Activated CD8-positive, alpha-beta T cell treated with anti-CD3 and anti-CD28 coated beads, Interleukin-2, amount 10 ng/mL, durations not matched to agents 7 days and 5 days (primary cell): ENCODE measurements around the gene PHLPP1. TPM values are rescaled to one million over a fixed set of nuclear protein-coding genes. Genes with fewer than 3 reads are reported as not detected.

ENCODE experiments used
- ATAC-seq: fragments of 150-1000 bp; cut with Tn5 transposase; one replicate; pipeline ENCODE4 v1.10.0; 2021; ENCODE audit warnings: moderate library complexity
- CTCF ChIA-PET: fragments of 350-600 bp; sonication (Branson Sonifier 250); formaldehyde crosslinking; loops from one replicate; lab custom pipeline; 2021; ENCODE audit warnings: antibody characterized with exemption; lab: Charles Lee
- POLR2A ChIA-PET: fragments of 350-600 bp; sonication (Branson Sonifier 250); formaldehyde crosslinking; loops from one replicate; lab custom pipeline; 2021; ENCODE audit warnings: antibody characterized with exemption; lab: Charles Lee
- DNase-seq: peaks from one replicate; pipeline ENCODE4 v3.0.0-alpha.2; 2020
- H3K27ac Mint-ChIP-seq: one replicate; pipeline ENCODE4 v1.8.0; 2021; ENCODE audit warnings: mild to moderate bottlenecking, mixed read lengths
- H3K27me3 Mint-ChIP-seq: one replicate; pipeline ENCODE4 v1.8.0; 2021; ENCODE audit warnings: low read depth, mixed read lengths
- H3K36me3 Mint-ChIP-seq: one replicate; pipeline ENCODE4 v1.8.0; 2021; ENCODE audit warnings: low read depth, mixed read lengths
- H3K4me1 Mint-ChIP-seq: one replicate; pipeline ENCODE4 v1.8.0; 2021; ENCODE audit warnings: low read depth, mixed read lengths
- H3K4me3 Mint-ChIP-seq: one replicate; pipeline ENCODE4 v1.8.0; 2021; ENCODE audit warnings: mild to moderate bottlenecking, mixed read lengths
- H3K9me3 Mint-ChIP-seq: one replicate; pipeline ENCODE4 v1.8.0; 2022; ENCODE audit warnings: mixed read lengths; ENCODE audit not compliant: insufficient read depth
- total RNA-seq, 2 experiments: library from RNA; stranded (reverse); gene quantifications; one replicate each; pipeline ENCODE4 v1.2.3, GENCODE V29; 2021

The PHLPP1 gene
- total RNA-seq, 2 experiments from 2014 or later = 2.9 to 3.5 TPM

DNA sequence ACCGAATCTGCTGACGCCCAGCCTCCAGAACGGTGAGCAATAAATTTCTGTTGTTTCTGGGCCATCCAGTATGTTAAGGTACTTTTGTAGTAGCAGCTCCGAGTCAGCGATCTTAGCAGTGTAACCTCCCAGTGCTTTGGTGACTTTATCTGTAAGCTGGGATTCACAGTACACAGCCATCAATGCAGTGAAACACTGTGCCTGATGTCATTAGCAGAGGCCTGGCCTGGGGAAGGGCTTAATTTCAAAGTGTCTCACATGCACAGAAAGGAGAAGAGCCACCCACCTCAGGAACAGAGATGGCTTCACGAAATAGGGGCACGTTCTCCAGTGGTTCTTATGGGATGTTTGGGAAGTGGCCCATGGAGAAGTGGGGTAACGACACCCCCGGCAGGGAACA is 281.2 kb downstream of the PHLPP1 start:
- POLR2A ChIA-PET = no interaction called here
- no peaks in the 10 kb centered on the region for H3K9me3 Mint-ChIP-seq
- no peak overlapping the region for H3K4me3 Mint-ChIP-seq
- H3K36me3 Mint-ChIP-seq = no peaks in the 10 kb centered on the region
- CTCF ChIA-PET = no interaction called here
- ATAC-seq (no peak), DNase-seq (peak; percentile 16)
- no peaks in the 10 kb centered on the region for H3K4me1 Mint-ChIP-seq
- H3K27me3 Mint-ChIP-seq = peaks cover 15% of the 10 kb centered on the region
- H3K27ac Mint-ChIP-seq = no peak overlapping the region

GRCh38 chr18:62997076-62997475 is 281.7 kb downstream of the PHLPP1 start:
- POLR2A ChIA-PET = no interaction called here
- Mint-ChIP-seq H3K4me1 (no peaks in the 10 kb centered on the region), H3K27ac (no peak overlapping the region), H3K9me3 (no peaks in the 10 kb centered on the region), H3K4me3 (no peak overlapping the region), H3K36me3 (no peaks in the 10 kb centered on the region), H3K27me3 (peaks cover 15% of the 10 kb centered on the region)
- ATAC-seq (no peak), DNase-seq (peak; percentile 12)
- CTCF ChIA-PET = no interaction called here

- Mint-ChIP-seq H3K36me3 (no peaks in the 10 kb centered on the region), H3K4me3 (no peak overlapping the region), H3K27ac (no peak overlapping the region), H3K4me1 (no peaks in the 10 kb centered on the region), H3K9me3 (no peaks in the 10 kb centered on the region), H3K27me3 (peaks cover 15% of the 10 kb centered on the region)
- ATAC-seq (no peak), DNase-seq (peak; percentile 13)
- POLR2A ChIA-PET = no interaction called here
- CTCF ChIA-PET = no interaction called here
Measured at GRCh38 chr18:62998443-62998842, 283.1 kb downstream of the PHLPP1 start.

DNA sequence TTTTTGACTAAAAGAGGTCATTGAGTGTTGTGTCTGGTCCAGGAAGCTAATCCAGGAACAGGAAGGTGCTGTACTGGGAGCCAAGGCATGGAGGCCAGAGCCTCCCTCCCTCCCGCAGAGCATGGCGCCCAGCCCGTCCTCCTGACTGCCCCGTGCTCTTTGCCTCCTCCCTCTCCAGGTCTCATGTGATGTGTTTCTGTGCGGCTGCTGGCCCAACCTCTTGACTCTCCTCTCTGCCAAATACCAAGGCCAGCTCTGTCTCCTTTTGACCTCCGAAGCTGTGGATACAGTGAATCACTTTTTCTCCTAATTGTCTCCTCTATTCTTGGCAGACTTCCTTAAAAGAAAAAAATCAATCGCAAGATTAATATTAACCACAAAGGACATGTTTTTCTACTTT is 284.1 kb downstream of the PHLPP1 start:
- Mint-ChIP-seq H3K27ac (no peak overlapping the region), H3K4me1 (no peaks in the 10 kb centered on the region), H3K4me3 (no peak overlapping the region), H3K9me3 (no peaks in the 10 kb centered on the region), H3K27me3 (peaks cover 11% of the 10 kb centered on the region), H3K36me3 (no peaks in the 10 kb centered on the region)
- CTCF ChIA-PET = interaction anchor here (0.6 to 1.4 kb wide), 4 partner anchors 17 to 757 kb away, joined by 3 to 4 read pairs (median 4); partner anchors contain the start of gene PHLPP1
- POLR2A ChIA-PET = no interaction called here
- DNase-seq = no peak
- ATAC-seq = no peak

GRCh38 chr18:62999921-63000320 is 284.6 kb downstream of the PHLPP1 start:
- Mint-ChIP-seq H3K4me1 (no peaks in the 10 kb centered on the region), H3K36me3 (no peaks in the 10 kb centered on the region), H3K9me3 (no peaks in the 10 kb centered on the region), H3K4me3 (no peak overlapping the region), H3K27me3 (peaks cover 11% of the 10 kb centered on the region), H3K27ac (no peak overlapping the region)
- ChIA-PET POLR2A (no interaction called here), CTCF (interaction anchor here (0.6 to 1.4 kb wide), 4 partner anchors 17 to 757 kb away, joined by 3 to 4 read pairs (median 4); partner anchors contain the start of gene PHLPP1)
- no peak for ATAC-seq
- no peak for DNase-seq

DNA sequence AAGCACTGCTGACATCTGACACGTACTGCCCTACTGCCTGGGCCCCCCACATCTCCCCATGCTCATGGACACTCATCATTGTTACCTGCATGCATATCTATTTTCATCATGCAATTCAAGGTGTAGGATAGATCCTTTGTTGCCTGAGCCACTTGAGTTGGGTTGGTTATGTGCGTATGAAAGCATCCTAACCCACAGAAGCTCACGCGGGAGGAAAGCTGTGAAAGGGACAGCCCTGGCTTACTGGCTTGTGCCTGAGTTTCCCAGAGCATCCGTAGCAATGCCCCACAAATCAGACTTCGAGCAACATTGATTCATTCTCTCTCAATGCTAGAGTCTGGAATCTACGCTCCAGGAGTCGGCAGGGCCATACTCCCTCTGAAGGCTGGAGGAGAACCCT is 285.5 kb downstream of the PHLPP1 start:
- ChIA-PET CTCF (interaction anchor here (1.4 kb wide), 1 partner anchor 18 kb away, joined by 4 read pairs; no protein-coding TSS in a partner anchor), POLR2A (no interaction called here)
- H3K4me1 Mint-ChIP-seq = no peaks in the 10 kb centered on the region
- ATAC-seq (no peak), DNase-seq (no peak)
- no peaks in the 10 kb centered on the region for H3K9me3 Mint-ChIP-seq
- no peak overlapping the region for H3K4me3 Mint-ChIP-seq
- H3K36me3 Mint-ChIP-seq = no peaks in the 10 kb centered on the region
- no peak overlapping the region for H3K27ac Mint-ChIP-seq
- peaks cover 11% of the 10 kb centered on the region for H3K27me3 Mint-ChIP-seq

DNA sequence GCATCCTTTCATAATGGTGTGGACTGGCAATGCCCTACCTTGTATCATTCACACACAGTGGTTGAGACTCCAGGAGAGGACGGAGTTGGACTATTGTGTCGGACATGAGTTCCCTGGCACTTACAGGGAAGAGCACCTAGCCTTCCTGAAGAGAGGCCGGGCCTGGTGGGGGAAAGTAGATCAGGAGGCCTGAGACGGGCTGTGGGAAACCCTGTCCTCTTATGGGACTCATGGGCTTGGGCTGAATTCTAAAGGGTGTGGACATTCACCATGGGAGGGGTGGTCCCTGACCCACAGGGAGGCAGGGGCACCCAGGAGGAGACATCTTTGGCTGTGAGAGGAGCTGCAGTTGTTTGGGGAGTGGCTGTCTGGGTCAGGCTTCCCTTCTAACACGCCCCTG is 286.5 kb downstream of the PHLPP1 start:
- CTCF ChIA-PET = interaction anchor here (0.6 kb wide), 1 partner anchor 14 kb away, joined by 3 read pairs; no protein-coding TSS in a partner anchor
- Mint-ChIP-seq H3K27me3 (peaks cover 10% of the 10 kb centered on the region), H3K4me3 (no peak overlapping the region), H3K36me3 (no peaks in the 10 kb centered on the region), H3K4me1 (no peaks in the 10 kb centered on the region), H3K27ac (no peak overlapping the region), H3K9me3 (no peaks in the 10 kb centered on the region)
- POLR2A ChIA-PET = no interaction called here
- no peak for DNase-seq
- ATAC-seq = no peak

- DNase-seq (no peak), ATAC-seq (no peak)
- H3K27me3 Mint-ChIP-seq = peaks cover 8% of the 10 kb centered on the region
- H3K4me3 Mint-ChIP-seq = no peak overlapping the region
- no peaks in the 10 kb centered on the region for H3K4me1 Mint-ChIP-seq
- H3K9me3 Mint-ChIP-seq = no peaks in the 10 kb centered on the region
- no peaks in the 10 kb centered on the region for H3K36me3 Mint-ChIP-seq
- ChIA-PET CTCF (interaction anchor here (0.6 kb wide), 1 partner anchor 14 kb away, joined by 3 read pairs; no protein-coding TSS in a partner anchor), POLR2A (no interaction called here)
- no peak overlapping the region for H3K27ac Mint-ChIP-seq
Measured at GRCh38 chr18:63002305-63002704, 287.0 kb downstream of the PHLPP1 start.

DNA sequence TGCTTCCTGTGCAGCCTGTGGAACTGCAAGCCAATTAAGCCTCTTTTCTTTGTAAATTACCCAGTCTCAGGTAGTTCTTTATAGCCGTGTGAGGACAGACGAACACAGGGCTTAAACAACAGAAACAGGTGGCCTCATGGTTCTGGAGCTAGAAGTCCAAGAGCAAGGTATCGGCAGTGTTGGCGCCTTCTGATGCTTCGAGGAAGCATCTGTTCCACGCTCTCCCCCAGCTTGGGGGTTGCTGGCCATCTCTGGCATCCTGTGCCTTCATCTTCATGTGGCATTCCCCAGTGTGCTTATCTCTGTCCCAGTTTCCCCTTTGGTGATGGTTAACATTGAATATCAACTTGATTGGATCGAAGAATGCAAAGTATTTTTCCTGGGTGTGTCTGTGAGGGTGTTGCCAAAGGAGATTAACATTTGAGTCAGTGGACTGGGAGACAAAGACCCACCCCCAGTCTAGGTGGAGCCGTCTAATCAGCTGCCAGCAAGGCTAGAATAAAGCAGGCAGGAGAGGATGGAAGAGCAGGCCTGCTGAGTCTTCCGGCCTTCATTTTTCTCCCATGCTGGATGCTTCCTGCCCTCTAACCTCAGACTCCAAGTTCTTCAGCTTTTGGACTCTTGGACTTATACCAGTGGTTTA is 287.6 kb downstream of the PHLPP1 start:
- CTCF ChIA-PET = no interaction called here
- Mint-ChIP-seq H3K36me3 (no peaks in the 10 kb centered on the region), H3K4me3 (no peak overlapping the region), H3K27me3 (peaks cover 10% of the 10 kb centered on the region), H3K27ac (no peak overlapping the region), H3K4me1 (no peaks in the 10 kb centered on the region), H3K9me3 (no peaks in the 10 kb centered on the region)
- POLR2A ChIA-PET = no interaction called here
- ATAC-seq (no peak), DNase-seq (no peak)

GRCh38 chr18:63003899-63004298 is 288.6 kb downstream of the PHLPP1 start:
- Mint-ChIP-seq H3K4me3 (no peak overlapping the region), H3K4me1 (no peaks in the 10 kb centered on the region), H3K9me3 (no peaks in the 10 kb centered on the region), H3K27ac (no peak overlapping the region), H3K36me3 (no peaks in the 10 kb centered on the region), H3K27me3 (peaks cover 8% of the 10 kb centered on the region)
- DNase-seq = no peak
- POLR2A ChIA-PET = no interaction called here
- ATAC-seq = no peak
- CTCF ChIA-PET = no interaction called here

DNA sequence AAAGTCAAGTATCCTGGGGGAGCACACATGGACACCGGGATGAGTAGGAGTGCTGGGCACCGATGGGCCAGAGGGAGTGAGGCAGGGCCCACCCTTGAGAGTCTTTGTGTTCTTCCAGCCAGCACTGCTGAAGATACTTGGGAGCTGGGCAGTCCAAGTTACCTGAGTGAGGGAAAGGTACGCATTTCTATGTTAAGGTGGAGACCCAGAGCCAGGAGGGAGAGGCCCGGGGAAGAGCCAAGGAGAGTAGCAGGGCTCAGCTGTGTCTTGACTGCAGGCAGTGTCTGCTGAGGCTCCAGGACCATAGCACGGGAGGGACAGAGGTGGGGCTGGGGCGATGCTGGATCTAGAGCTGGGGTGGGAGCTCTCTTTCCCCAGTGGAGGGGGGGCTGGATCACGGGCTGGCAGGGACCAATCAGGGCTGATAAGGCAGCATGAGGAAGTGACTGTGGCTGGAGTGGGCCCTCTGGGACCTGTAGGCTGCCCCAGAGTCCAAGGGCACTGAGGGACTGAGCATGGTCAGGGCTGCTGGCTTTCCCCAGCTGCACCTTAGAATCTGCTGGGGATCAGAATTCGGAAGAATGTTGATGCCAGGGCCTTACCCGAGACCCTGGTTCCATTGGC is 289.2 kb downstream of the PHLPP1 start:
- H3K4me3 Mint-ChIP-seq = no peak overlapping the region
- POLR2A ChIA-PET = no interaction called here

DNA sequence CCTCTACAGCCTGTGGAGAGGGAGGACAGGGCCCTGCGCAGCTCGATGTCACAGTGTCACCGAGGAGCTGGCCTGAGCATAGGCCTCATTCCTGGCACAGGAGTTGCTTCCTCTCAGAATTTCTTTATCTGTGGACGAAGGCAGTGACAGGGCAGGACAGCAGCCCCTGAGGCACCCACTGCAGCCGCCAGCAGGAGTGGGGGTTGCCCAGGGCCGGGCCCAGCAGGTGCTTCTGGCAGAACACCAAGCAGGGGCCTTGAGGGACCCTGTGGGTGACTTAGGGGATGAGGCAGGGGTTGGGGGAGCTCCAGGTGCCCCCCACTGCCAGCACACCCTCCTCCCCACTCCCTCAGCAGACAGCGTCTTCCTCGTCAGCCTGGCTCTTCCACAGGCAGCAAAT is 290.0 kb downstream of the PHLPP1 start:
- Mint-ChIP-seq H3K4me1 (no peaks in the 10 kb centered on the region), H3K36me3 (no peaks in the 10 kb centered on the region), H3K4me3 (no peak overlapping the region), H3K27me3 (peaks cover 13% of the 10 kb centered on the region), H3K9me3 (no peaks in the 10 kb centered on the region), H3K27ac (no peak overlapping the region)
- no peak for ATAC-seq
- no peak for DNase-seq
- ChIA-PET POLR2A (no interaction called here), CTCF (interaction anchor here (0.8 kb wide), 1 partner anchor 11 kb away, joined by 4 read pairs; no protein-coding TSS in a partner anchor)

More for the DNA sequence above, 289.2 kb downstream of the PHLPP1 start:
- H3K27ac Mint-ChIP-seq = no peak overlapping the region
- H3K4me1 Mint-ChIP-seq = no peaks in the 10 kb centered on the region
- H3K27me3 Mint-ChIP-seq = peaks cover 10% of the 10 kb centered on the region
- ATAC-seq (no peak), DNase-seq (no peak)
- CTCF ChIA-PET = interaction anchor here (0.8 kb wide), 1 partner anchor 12 kb away, joined by 4 read pairs; no protein-coding TSS in a partner anchor
- no peaks in the 10 kb centered on the region for H3K9me3 Mint-ChIP-seq
- no peaks in the 10 kb centered on the region for H3K36me3 Mint-ChIP-seq
